Heart left ventricle (tissue), 13 donors: ENCODE results near the gene APOA5.

Source experiments
- POLR2A ChIP-seq, 2 donors: fragments of 450-650 bp; IDR thresholded peaks; one replicate each; pipeline ENCODE4 v1.6.1; 2017; ENCODE audit warnings: antibody characterized with exemption in 2 of 2, mild to moderate bottlenecking in 2 of 2, moderate library complexity in 2 of 2
- TF ChIP-seq, protein P1 (sequence below), 12 donors: fragments of 200-600 bp; sonication (generic) in 4 of 12; IDR thresholded peaks; one replicate each; pipeline versions ENCODE4 v1.5.0 to v1.8.0; 2018 to 2022; ENCODE audit warnings: antibody characterized with exemption in 12 of 12, mild to moderate bottlenecking in 5 of 12
- donor health status: ischemic (EF 13 %, LVEDD 7.1; RV severe dilation, severe dysfunction).
- donor health status: DM: no; HTN: yes; CAD: no.
- donor health status: DM: no; HTN: no; CAD: no.
- donor health status: ischemic (EF 25% LVEDD 6.9; RV normal size, moderate dysfunction).
- donor health status: ischemic (EF 25% LVEDD 5.7; RV mildly dilated, moderate dysfunction).
- donor health status: ischemic (EF 35%, LVEDD 5.7; RV mildly dilated, moderate dysfunction).
- donor health status: nonischemic (EF 11% LVEDD 7.7; RV severe dilation, severe dysfunction).
- donor health status: DM: yes; HTN: yes; CAD: no.
- donor health status: PGD.
- donor health status: ischemic (EF 29% LVEDD 5.4; RV normal size, mild dysfunction).
- donor health status: nonischemic (EF 23%, LVEDD 6.1; RV moderate dilation, normal function).

DNA sequence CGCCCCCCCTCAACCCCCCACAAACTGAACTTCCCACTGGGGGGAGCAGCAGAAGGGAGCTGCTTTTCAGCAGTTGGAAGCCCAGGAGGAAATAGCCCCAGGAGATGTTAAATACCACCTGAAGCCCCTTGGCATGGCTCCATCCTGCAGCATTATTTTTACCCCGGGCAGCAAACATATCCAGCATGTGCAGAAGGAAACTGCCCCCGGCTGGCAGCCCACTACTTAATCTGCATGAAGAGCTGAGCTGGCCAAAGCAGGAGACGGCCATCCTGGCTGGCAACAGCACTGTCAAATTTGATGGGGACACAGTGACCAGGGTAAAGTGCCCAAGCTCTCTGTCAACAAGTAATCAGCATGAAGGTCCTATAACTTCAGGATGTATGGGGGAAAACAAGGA is 50.9 kb downstream of the APOA5 start:
- no peak for TF ChIP-seq POLR2A (IDR thresholded peaks at IDR 0.05)
- TF ChIP-seq, protein P1, sequence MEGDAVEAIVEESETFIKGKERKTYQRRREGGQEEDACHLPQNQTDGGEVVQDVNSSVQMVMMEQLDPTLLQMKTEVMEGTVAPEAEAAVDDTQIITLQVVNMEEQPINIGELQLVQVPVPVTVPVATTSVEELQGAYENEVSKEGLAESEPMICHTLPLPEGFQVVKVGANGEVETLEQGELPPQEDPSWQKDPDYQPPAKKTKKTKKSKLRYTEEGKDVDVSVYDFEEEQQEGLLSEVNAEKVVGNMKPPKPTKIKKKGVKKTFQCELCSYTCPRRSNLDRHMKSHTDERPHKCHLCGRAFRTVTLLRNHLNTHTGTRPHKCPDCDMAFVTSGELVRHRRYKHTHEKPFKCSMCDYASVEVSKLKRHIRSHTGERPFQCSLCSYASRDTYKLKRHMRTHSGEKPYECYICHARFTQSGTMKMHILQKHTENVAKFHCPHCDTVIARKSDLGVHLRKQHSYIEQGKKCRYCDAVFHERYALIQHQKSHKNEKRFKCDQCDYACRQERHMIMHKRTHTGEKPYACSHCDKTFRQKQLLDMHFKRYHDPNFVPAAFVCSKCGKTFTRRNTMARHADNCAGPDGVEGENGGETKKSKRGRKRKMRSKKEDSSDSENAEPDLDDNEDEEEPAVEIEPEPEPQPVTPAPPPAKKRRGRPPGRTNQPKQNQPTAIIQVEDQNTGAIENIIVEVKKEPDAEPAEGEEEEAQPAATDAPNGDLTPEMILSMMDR (IDR thresholded peaks at IDR 0.05) = no peak
